Heart right ventricle (tissue), 16 donors: ENCODE measurements around the gene PTK7. TPM values are rescaled to one million over a fixed set of nuclear protein-coding genes. Genes with fewer than 3 reads are reported as not detected.
A peak's percentile ranks its signal among the peaks of the same experiment; 100 is the strongest.

Experiments used
- ATAC-seq, 8 donors: fragments of 200-7000 bp; cut with Tn5 transposase; one replicate each; pipeline ENCODE4 v1.9.1; 2020; ENCODE audit warnings: mild to moderate bottlenecking in 8 of 8, moderate library complexity in 8 of 8, moderate number of reproducible peaks in 1 of 8
- DNase-seq, 2 donors: peaks; one replicate each; pipeline ENCODE4 v3.0.0-alpha.2; 2020
- H3K27ac ChIP-seq, 10 donors: fragments of 200-600 bp; sonication (generic) in 2 of 10; one replicate each; pipeline versions ENCODE4 v1.5.0 to v1.8.0; 2020 to 2022; ENCODE audit warnings: mild to moderate bottlenecking in 3 of 10
- H3K27me3 ChIP-seq, 7 donors: fragments of 200-600 bp; one replicate each; pipeline ENCODE4 v1.8.0; 2021 to 2022; ENCODE audit warnings: mild to moderate bottlenecking in 2 of 7
- H3K36me3 ChIP-seq, 9 donors: fragments of 200-600 bp; sonication (generic) in 1 of 9; one replicate each; pipeline versions ENCODE4 v1.5.0 to v1.8.0; 2020 to 2022; ENCODE audit warnings: mild to moderate bottlenecking in 2 of 9
- H3K4me1 ChIP-seq, 9 donors: fragments of 200-600 bp; sonication (generic) in 1 of 9; one replicate each; pipeline versions ENCODE4 v1.5.0 to v1.8.0; 2020 to 2022; ENCODE audit warnings: mild to moderate bottlenecking in 4 of 9
- H3K4me3 ChIP-seq, 10 donors: fragments of 200-600 bp; sonication (generic) in 2 of 10; one replicate each; pipeline versions ENCODE4 v1.5.0 to v1.8.0; 2020 to 2022; ENCODE audit warnings: mild to moderate bottlenecking in 7 of 10, moderate library complexity in 2 of 10
- H3K9me3 ChIP-seq, 11 donors: fragments of 200-600 bp in 10 of 11; sonication (generic) in 2 of 11; one replicate each; pipeline versions ENCODE4 v1.5.0 to v1.8.0; 2013 to 2022; ENCODE audit warnings: mild to moderate bottlenecking in 2 of 11, control low read depth in 1 of 11, moderate library complexity in 1 of 11
- CTCF ChIP-seq, 9 donors: fragments of 200-600 bp; sonication (generic) in 2 of 9; IDR thresholded peaks; one replicate each; pipeline versions ENCODE4 v1.5.0 to v1.8.0; 2021 to 2022; ENCODE audit warnings: antibody characterized with exemption in 9 of 9, mild to moderate bottlenecking in 5 of 9, moderate library complexity in 1 of 9
- WGBS, 2 donors: extraction: QIAGEN DNeasy Blood & Tissue Kit; methylation state at CpG; one replicate each; pipeline ENCODE4 v1.1.7; 2013; ENCODE audit warnings: inconsistent platforms in 1 of 2; 5-methylcytosine and 5-hydroxymethylcytosine counted together
- intact Hi-C, 10 donors: fragments of 100-400 bp; cut with DNase I; formaldehyde crosslinking; loops; one replicate each; pipeline versions ENCODE4 v1.11.1 to v1.14.2; 2022
- polyA plus RNA-seq, 2 donors: library from polyadenylated mRNA; stranded (reverse); fragments of 200-250 nt; gene quantifications; one replicate each; pipeline ENCODE4 v1.2.3, GENCODE V29; 2013
- total RNA-seq, 10 donors: library from RNA; stranded (reverse); fragmentation: NEBNext Ultra II Directional in 3 of 10; extraction: Animal tissue kit (Norgen Biotek cat#: 25700) in 3 of 10; gene quantifications; one replicate each; pipeline versions ENCODE4 v1.2.1 to v1.2.4, GENCODE V29; 2021 to 2023
- donor health status: Arrhythmogenic right ventricular cardiomyopathy.
- donor health status: ischemic (EF 13 %, LVEDD 7.1; RV severe dilation, severe dysfunction).
- donor health status: healthy with polysubstance abuse.
- donor health status: DM: no; HTN: yes; CAD: no.
- donor health status: DM: no; HTN: no; CAD: no.
- donor health status: ischemic (EF 25% LVEDD 6.9; RV normal size, moderate dysfunction).
- donor health status: ischemic (EF 25% LVEDD 5.7; RV mildly dilated, moderate dysfunction).
- donor health status: healthy.
- donor health status: DM: yes; HTN: yes; CAD: no.
- donor health status: Ischemic cardiomyopathy.
- donor health status: ischemic (EF 35%, LVEDD 5.7; RV mildly dilated, moderate dysfunction).
- donor health status: nonischemic (EF 11% LVEDD 7.7; RV severe dilation, severe dysfunction).
- donor health status: DM: yes; HTN: yes; CAD: no.
- donor health status: PGD.
- donor health status: ischemic (EF 29% LVEDD 5.4; RV normal size, mild dysfunction).
- donor health status: nonischemic (EF 23%, LVEDD 6.1; RV moderate dilation, normal function).

PTK7 gene
- total and polyA plus RNA-seq, 12 donors = 0.80 to 6.3 (median 2.2) TPM

DNA sequence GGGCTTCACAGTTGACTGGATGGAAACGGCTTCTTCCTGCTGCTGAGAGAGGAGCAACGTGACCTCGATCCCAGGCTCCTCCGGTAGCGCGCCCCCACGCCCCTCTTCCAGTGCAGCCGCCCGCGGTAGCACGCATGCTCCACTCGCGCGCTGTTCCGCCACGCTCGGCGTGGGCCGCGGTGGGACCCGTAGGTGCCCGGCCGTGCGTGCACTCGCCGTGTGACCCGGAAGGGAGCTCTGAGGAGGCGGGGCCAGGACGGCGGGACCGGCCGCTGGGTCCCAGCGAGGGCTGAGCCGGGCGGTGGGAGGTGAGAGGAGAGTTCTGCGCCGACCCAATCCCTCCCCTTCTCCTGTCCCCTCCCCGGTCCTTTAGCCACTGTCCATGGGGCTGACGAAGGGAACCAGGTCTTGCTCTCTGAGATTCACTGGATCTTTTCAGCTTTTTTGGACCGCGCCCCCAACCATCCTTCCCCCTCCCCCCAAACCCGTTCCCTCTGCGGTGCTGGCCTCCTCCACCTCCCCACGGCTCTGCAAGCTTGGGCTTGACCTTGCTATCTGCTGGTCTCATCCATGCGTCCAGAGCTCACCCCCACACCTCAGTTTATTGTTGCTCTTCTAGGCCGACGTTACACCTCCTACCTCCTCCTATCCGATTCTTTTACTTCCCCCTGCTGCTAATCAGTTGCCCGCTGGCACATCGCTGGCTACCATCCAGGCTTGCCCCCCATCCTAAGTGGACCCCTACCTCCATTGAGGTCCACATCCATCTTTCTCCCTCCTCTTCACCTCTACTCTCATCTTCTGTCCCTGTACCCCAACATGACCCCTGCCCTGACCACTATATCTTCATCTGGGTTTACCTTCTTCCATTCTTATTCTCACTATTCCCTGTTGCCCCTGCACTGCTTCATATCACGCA lies 106.1 kb downstream of the PTK7 start, which contains the start of gene CUL9:
TSS of gene CUL9 (plus strand) at position 255 of the 919 bp plus-strand sequence. CDS start 2,115 bp downstream, outside the sequence.
- ATAC-seq (peak; percentile 95 to 99 (median 97)), DNase-seq (peak; percentile 86 to 90)
- Histone ChIP-seq H3K4me1 (peaks cover 0 to 30% (median 17%) of the 10 kb centered on the region in 9 donors), H3K27ac (peak within 1 kb of the TSS in 9 of 10 donors; percentile 67 to 86 (median 76)), H3K9me3 (no peaks in the 10 kb centered on the region), H3K4me3 (peak within 1 kb of the TSS; percentile 45 to 89 (median 78)), H3K36me3 (peaks cover 4 to 74% (median 28%) of the 10 kb centered on the region in 9 donors), H3K27me3 (no peaks in the 10 kb centered on the region)
- TF ChIP-seq CTCF (IDR thresholded peaks at IDR 0.05) = no peak
- WGBS, 2 donors = 1 to 2% methylated on average over 50 to 51 of the region's 51 CpGs
- intact Hi-C loops = loop anchor here in 1 of 10 donors (10.0 kb wide), 1 partner anchor 323 kb away; no protein-coding TSS in a partner anchor

DNA sequence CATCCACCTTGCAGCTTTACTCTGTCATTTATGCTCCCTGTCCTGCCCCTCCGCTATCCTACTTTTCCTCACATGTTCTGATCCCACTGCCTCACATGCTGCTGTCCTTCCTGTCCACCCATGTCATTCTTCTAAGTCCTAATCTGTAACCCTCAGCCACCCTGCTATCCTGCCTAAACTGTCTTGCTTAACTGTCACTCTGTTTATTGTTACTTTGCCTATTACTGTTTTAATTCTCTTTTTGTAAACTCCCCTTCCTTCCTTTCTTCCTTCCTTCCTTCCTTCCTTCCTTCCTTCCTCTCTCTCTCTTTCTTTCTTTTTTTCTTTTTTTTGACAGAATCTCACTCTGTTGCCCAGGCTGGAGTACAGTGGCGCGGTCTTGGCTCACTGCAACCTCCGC lies 107.3 kb downstream of the PTK7 start:
- Histone ChIP-seq H3K36me3 (peaks cover 0 to 74% (median 27%) of the 10 kb centered on the region in 9 donors), H3K27ac (no peak overlapping the region), H3K27me3 (no peaks in the 10 kb centered on the region), H3K9me3 (no peaks in the 10 kb centered on the region), H3K4me1 (peaks cover 0 to 30% (median 17%) of the 10 kb centered on the region in 9 donors), H3K4me3 (peak overlapping the region in 1 of 10 donors; percentile 83)
- intact Hi-C loops = loop anchor here in 1 of 10 donors (10.0 kb wide), 1 partner anchor 321 kb away; no protein-coding TSS in a partner anchor
- ATAC-seq (no peak), DNase-seq (no peak)
- TF ChIP-seq CTCF (IDR thresholded peaks at IDR 0.05) = no peak
- WGBS, 2 donors = 95 to 97% methylated on average over 4 of the region's 4 CpGs

GRCh38 chr6:43184268-43184985 lies 108.3 kb downstream of the PTK7 start:
- DNase-seq = no peak
- no peak for TF ChIP-seq CTCF (IDR thresholded peaks at IDR 0.05)
- H3K9me3 ChIP-seq = no peaks in the 10 kb centered on the region
- peaks cover 0 to 30% (median 17%) of the 10 kb centered on the region in 9 donors for H3K4me1 ChIP-seq
- peaks cover 0 to 74% (median 21%) of the 10 kb centered on the region in 9 donors for H3K36me3 ChIP-seq
- intact Hi-C loops = loop anchor here in 1 of 10 donors (10.0 kb wide), 1 partner anchor 320 kb away; no protein-coding TSS in a partner anchor
- WGBS, 2 donors = 92 to 94% methylated on average over 21 of the region's 21 CpGs
- no peak for ATAC-seq
- no peaks in the 10 kb centered on the region for H3K27me3 ChIP-seq
- H3K27ac ChIP-seq = no peak overlapping the region
- H3K4me3 ChIP-seq = no peak overlapping the region
